HEK293 (cell line): Measurements from ENCODE around the gene SCRT2.
A peak's percentile ranks its signal among the peaks of the same experiment; 100 is the strongest.

Source experiments
- CTCF ChIA-PET: fragments of 350-600 bp; formaldehyde crosslinking; extraction: SDS; loops from one replicate; lab custom pipeline; 2021; ENCODE audit warnings: antibody characterized with exemption; lab: Yijun Ruan, JAX
- POLR2A ChIA-PET: fragments of 300-600 bp; formaldehyde crosslinking; extraction: SDS; loops from one replicate; lab custom pipeline; 2020; ENCODE audit warnings: antibody characterized with exemption, inconsistent platforms; lab: Yijun Ruan, JAX
- H3K27ac ChIP-seq: fragments of 200-500 bp; sonication (Bioruptor generic); 2 replicates; pipeline ENCODE4 v1.5.1; 2014; ENCODE audit warnings: low read depth, low read length, control low read depth, inconsistent platforms; ENCODE audit errors: extremely low read depth
- H3K36me3 ChIP-seq, 2 experiments: fragments of 200-500 bp in 1 of 2; sonication (Bioruptor generic) in 1 of 2; 1 replicate in 1 of 2; 2 replicates in 1 of 2; pipeline ENCODE4 v1.5.1; 2014 to 2017; ENCODE audit warnings: inconsistent platforms in 2 of 2, low read length in 2 of 2; ENCODE audit not compliant: control insufficient read depth in 2 of 2, insufficient read depth in 1 of 2
- H3K4me1 ChIP-seq: fragments of 200-500 bp; sonication (Bioruptor generic); 2 replicates; pipeline ENCODE4 v1.5.1; 2014; ENCODE audit warnings: mild to moderate bottlenecking, low read length, inconsistent platforms; ENCODE audit not compliant: control insufficient read depth, insufficient read depth
- H3K4me3 ChIP-seq: 2 replicates; pipeline ENCODE4 v1.5.1; 2011; ENCODE audit warnings: low read depth, mild to moderate bottlenecking, control low read depth, low read length, moderate library complexity
- H3K9me3 ChIP-seq: fragments of 200-500 bp; sonication (Bioruptor generic); 2 replicates; pipeline ENCODE4 v1.5.1; 2014; ENCODE audit warnings: low read depth, low read length, inconsistent platforms; ENCODE audit not compliant: control insufficient read depth, insufficient read depth
- SP2 ChIP-seq: fragments of 450-650 bp; formaldehyde crosslinking; IDR thresholded peaks from 2 replicates; pipeline ENCODE4 v1.5.1; 2016; ENCODE audit warnings: missing biosample characterization, missing genetic modification characterization
- SP7 ChIP-seq: fragments of 450-650 bp; formaldehyde crosslinking; IDR thresholded peaks from 2 replicates; pipeline ENCODE4 v1.5.1; 2016; ENCODE audit warnings: missing biosample characterization, missing genetic modification characterization
- ZIC2 ChIP-seq: fragments of 450-650 bp; formaldehyde crosslinking; IDR thresholded peaks from 2 replicates; pipeline ENCODE4 v1.5.1; 2016; ENCODE audit warnings: missing biosample characterization, missing genetic modification characterization
- ZNF114 ChIP-seq: fragments of 450-650 bp; formaldehyde crosslinking; IDR thresholded peaks from 2 replicates; pipeline ENCODE4 v1.5.0; 2017; ENCODE audit warnings: missing biosample characterization, missing genetic modification characterization
- ZNF174 ChIP-seq: fragments of 450-650 bp; formaldehyde crosslinking; IDR thresholded peaks from 2 replicates; pipeline ENCODE4 v1.5.0; 2017; ENCODE audit warnings: missing biosample characterization, mild to moderate bottlenecking, missing genetic modification characterization
- ZNF239 ChIP-seq: fragments of 450-650 bp; formaldehyde crosslinking; IDR thresholded peaks from 2 replicates; pipeline ENCODE4 v1.5.1; 2016; ENCODE audit warnings: missing biosample characterization, missing genetic modification characterization
- ZNF354C ChIP-seq: fragments of 450-650 bp; formaldehyde crosslinking; IDR thresholded peaks from 2 replicates; pipeline ENCODE4 v1.5.1; 2016; ENCODE audit warnings: missing biosample characterization, missing genetic modification characterization, low read depth, borderline replicate concordance
- ZNF404 ChIP-seq: fragments of 450-650 bp; formaldehyde crosslinking; IDR thresholded peaks from 2 replicates; pipeline ENCODE4 v1.5.1; 2017; ENCODE audit warnings: missing biosample characterization, missing genetic modification characterization
- ZNF433 ChIP-seq: fragments of 450-650 bp; formaldehyde crosslinking; IDR thresholded peaks from 2 replicates; pipeline ENCODE4 v1.5.1; 2016; ENCODE audit warnings: missing biosample characterization, missing genetic modification characterization, low read depth
- ZNF530 ChIP-seq: fragments of 450-650 bp; formaldehyde crosslinking; IDR thresholded peaks from 2 replicates; pipeline ENCODE4 v1.5.1; 2016; ENCODE audit warnings: low read depth, missing biosample characterization, missing genetic modification characterization
- TF ChIP-seq, protein P1 (sequence below): fragments of 450-650 bp; formaldehyde crosslinking; IDR thresholded peaks from 2 replicates; pipeline ENCODE4 v1.5.1; 2016; ENCODE audit warnings: missing biosample characterization, missing genetic modification characterization
- TF ChIP-seq, protein P2 (sequence below): fragments of 450-650 bp; formaldehyde crosslinking; IDR thresholded peaks from 2 replicates; pipeline ENCODE4 v1.5.1; 2017; ENCODE audit warnings: missing biosample characterization, missing genetic modification characterization
- TF ChIP-seq, protein P3 (sequence below): fragments of 450-650 bp; formaldehyde crosslinking; conservative IDR thresholded peaks from 2 replicates; pipeline ENCODE4 v1.5.1; 2016; ENCODE audit warnings: low read depth, missing biosample characterization, missing genetic modification characterization

Gene SCRT2

DNA sequence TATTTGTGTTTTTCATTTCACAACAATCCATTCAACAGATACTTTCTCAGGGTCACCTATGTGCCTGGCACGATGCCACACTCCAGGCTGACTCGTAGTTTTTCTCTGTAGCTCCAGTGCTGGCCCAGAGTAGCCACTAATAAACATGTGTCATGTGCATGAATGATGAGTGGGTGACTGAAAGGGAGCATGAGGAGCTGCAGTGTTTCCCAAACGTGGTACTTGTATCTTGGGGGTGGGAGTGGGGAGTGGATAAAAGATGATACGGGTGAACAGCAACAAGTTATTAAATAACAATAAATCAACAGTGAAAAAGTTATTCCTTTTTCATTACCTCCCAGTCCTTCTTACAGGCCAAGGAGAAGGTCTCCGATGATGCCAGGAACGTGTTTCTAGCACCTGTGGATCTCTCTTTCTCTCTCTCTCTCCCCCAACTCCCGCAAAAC lies 39.7 kb downstream of the SCRT2 start (continued):
- TF ChIP-seq, protein P1, sequence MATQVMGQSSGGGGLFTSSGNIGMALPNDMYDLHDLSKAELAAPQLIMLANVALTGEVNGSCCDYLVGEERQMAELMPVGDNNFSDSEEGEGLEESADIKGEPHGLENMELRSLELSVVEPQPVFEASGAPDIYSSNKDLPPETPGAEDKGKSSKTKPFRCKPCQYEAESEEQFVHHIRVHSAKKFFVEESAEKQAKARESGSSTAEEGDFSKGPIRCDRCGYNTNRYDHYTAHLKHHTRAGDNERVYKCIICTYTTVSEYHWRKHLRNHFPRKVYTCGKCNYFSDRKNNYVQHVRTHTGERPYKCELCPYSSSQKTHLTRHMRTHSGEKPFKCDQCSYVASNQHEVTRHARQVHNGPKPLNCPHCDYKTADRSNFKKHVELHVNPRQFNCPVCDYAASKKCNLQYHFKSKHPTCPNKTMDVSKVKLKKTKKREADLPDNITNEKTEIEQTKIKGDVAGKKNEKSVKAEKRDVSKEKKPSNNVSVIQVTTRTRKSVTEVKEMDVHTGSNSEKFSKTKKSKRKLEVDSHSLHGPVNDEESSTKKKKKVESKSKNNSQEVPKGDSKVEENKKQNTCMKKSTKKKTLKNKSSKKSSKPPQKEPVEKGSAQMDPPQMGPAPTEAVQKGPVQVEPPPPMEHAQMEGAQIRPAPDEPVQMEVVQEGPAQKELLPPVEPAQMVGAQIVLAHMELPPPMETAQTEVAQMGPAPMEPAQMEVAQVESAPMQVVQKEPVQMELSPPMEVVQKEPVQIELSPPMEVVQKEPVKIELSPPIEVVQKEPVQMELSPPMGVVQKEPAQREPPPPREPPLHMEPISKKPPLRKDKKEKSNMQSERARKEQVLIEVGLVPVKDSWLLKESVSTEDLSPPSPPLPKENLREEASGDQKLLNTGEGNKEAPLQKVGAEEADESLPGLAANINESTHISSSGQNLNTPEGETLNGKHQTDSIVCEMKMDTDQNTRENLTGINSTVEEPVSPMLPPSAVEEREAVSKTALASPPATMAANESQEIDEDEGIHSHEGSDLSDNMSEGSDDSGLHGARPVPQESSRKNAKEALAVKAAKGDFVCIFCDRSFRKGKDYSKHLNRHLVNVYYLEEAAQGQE, result no peak
- TF ChIP-seq SP7 (peak; percentile 52; the same call in 1 of the 2 replicates), ZNF239 (tag by site-specific recombination) (no peak), ZNF174 (tag by site-specific recombination) (no peak), ZNF354C (no peak), ZNF433 (tag by site-specific recombination) (no peak)

DNA sequence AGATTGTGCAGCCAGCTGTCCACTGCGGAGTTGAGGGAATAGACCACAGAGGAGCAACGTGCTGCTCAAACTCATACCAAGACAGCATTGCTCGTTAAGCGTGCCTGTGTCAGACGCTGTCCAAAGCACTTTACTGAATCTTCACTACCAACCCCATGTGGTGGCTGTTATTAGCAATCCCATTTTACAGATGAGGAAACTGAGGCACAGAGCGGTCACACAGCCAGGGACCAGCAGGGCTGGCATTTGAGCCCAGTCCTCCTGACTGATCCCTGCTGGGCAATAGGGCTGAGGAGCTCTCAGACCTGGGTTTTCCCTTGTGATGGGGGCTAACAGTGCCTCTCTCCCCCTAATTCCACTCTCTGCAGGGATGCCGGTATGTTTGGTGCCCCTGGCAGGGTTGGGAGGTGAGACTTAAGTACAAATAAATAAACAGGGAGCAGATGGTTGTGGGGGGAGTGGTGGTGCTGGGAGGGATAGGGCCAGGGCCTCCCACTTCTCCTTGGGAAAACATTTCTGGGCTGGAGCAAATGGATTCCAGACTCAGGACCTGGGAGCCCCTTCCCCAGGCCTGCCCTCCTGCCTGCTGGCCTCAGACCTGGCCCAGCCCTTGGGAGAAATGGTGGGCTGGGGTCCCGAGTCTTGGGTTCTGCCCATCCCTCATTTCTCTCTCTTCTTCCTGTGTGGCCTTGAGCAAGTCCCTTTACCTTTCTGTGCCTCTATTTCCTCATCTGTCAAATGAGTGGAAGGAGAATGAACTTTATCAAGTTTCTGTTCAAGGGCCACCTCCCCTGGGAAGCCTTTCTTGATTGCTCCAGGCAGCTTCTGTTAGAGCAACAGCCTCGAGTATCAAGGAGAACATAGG lies 40.3 kb downstream of the SCRT2 start:
- no peak overlapping the region for H3K4me3 ChIP-seq
- H3K27ac ChIP-seq, result no peak overlapping the region
- CTCF ChIA-PET, result interaction anchor here (2.4 to 3.7 kb wide), 2 partner anchors 11 to 32 kb away, joined by 12 to 19 read pairs; no protein-coding TSS in a partner anchor
- H3K4me1 ChIP-seq, result no peaks in the 10 kb centered on the region
- no peaks in the 10 kb centered on the region for H3K36me3 ChIP-seq
- H3K9me3 ChIP-seq, result no peaks in the 10 kb centered on the region
- TF ChIP-seq, protein P2, sequence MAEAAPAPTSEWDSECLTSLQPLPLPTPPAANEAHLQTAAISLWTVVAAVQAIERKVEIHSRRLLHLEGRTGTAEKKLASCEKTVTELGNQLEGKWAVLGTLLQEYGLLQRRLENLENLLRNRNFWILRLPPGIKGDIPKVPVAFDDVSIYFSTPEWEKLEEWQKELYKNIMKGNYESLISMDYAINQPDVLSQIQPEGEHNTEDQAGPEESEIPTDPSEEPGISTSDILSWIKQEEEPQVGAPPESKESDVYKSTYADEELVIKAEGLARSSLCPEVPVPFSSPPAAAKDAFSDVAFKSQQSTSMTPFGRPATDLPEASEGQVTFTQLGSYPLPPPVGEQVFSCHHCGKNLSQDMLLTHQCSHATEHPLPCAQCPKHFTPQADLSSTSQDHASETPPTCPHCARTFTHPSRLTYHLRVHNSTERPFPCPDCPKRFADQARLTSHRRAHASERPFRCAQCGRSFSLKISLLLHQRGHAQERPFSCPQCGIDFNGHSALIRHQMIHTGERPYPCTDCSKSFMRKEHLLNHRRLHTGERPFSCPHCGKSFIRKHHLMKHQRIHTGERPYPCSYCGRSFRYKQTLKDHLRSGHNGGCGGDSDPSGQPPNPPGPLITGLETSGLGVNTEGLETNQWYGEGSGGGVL (tag by site-specific recombination), result peak; percentile 29; the same call in 1 of the 2 replicates
- TF ChIP-seq ZIC2 (tag by site-specific recombination) (peak; percentile 26; the same call in 1 of the 2 replicates), ZNF114 (tag by site-specific recombination) (no peak)
- TF ChIP-seq, all 188 proteins: peak for 2
- POLR2A ChIA-PET, result no interaction called here

DNA sequence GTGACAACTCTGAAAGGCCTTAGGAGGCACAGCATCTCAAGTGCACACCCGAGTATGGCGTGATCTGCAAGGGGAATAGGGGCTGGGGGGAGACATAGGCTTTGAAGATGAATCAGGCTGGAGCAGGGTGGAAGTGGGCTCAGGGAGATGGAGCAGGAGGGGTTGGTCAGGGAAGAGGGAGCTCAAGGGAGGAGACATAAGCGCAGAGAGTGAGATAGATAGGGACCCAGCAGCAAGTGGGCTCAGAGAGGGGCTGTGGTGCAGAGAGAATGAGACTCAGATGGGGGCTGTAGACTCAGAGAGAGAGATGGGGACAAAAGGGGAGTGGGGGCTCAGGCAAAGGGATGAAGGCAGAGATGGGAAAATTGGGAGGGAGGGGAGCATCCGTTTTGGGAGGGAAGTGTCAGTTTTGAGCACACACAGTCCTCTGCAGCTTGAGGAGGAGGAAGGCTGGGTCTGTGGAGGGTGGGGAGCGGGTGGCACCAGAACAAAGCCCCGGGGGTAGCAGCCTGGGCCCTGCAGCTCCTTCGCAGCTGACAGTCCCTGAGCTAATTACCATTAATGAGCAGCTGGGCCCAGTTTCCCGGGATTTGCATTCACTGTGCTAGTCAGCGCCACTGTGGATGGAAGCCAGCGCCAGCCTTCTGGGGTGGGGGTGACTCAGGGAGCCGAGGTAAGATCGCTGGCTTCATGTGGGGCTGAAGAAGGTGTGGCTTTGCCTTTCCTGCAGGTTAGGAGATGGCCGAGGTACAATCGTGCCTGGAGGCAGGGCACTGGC lies 41.3 kb downstream of the SCRT2 start:
- Histone ChIP-seq H3K4me1 (no peaks in the 10 kb centered on the region), H3K4me3 (no peak overlapping the region), H3K9me3 (no peaks in the 10 kb centered on the region), H3K27ac (no peak overlapping the region), H3K36me3 (no peaks in the 10 kb centered on the region)
- POLR2A ChIA-PET, result no interaction called here
- CTCF ChIA-PET, result interaction anchor here (2.4 to 3.7 kb wide), 2 partner anchors 12 to 33 kb away, joined by 12 to 19 read pairs; no protein-coding TSS in a partner anchor
- TF ChIP-seq ZNF530 (tag by site-specific recombination), result no peak
- TF ChIP-seq ZNF404 (tag by site-specific recombination), result no peak
- no peak for TF ChIP-seq SP2
- TF ChIP-seq, protein P3, sequence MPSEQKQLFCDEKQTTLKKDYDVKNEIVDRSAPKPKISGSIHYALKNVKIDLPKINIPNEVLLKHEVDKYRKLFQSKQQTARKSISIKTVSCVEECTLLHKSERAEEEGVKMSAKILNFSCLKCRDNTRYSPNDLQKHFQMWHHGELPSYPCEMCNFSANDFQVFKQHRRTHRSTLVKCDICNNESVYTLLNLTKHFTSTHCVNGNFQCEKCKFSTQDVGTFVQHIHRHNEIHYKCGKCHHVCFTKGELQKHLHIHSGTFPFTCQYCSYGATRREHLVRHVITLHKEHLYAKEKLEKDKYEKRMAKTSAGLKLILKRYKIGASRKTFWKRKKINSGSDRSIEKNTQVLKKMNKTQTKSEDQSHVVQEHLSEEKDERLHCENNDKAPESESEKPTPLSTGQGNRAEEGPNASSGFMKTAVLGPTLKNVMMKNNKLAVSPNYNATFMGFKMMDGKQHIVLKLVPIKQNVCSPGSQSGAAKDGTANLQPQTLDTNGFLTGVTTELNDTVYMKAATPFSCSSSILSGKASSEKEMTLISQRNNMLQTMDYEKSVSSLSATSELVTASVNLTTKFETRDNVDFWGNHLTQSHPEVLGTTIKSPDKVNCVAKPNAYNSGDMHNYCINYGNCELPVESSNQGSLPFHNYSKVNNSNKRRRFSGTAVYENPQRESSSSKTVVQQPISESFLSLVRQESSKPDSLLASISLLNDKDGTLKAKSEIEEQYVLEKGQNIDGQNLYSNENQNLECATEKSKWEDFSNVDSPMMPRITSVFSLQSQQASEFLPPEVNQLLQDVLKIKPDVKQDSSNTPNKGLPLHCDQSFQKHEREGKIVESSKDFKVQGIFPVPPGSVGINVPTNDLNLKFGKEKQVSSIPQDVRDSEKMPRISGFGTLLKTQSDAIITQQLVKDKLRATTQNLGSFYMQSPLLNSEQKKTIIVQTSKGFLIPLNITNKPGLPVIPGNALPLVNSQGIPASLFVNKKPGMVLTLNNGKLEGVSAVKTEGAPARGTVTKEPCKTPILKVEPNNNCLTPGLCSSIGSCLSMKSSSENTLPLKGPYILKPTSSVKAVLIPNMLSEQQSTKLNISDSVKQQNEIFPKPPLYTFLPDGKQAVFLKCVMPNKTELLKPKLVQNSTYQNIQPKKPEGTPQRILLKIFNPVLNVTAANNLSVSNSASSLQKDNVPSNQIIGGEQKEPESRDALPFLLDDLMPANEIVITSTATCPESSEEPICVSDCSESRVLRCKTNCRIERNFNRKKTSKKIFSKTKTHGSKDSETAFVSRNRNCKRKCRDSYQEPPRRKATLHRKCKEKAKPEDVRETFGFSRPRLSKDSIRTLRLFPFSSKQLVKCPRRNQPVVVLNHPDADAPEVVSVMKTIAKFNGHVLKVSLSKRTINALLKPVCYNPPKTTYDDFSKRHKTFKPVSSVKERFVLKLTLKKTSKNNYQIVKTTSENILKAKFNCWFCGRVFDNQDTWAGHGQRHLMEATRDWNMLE, result no peak
